Measurements from ENCODE around the gene STK25.

DNA sequence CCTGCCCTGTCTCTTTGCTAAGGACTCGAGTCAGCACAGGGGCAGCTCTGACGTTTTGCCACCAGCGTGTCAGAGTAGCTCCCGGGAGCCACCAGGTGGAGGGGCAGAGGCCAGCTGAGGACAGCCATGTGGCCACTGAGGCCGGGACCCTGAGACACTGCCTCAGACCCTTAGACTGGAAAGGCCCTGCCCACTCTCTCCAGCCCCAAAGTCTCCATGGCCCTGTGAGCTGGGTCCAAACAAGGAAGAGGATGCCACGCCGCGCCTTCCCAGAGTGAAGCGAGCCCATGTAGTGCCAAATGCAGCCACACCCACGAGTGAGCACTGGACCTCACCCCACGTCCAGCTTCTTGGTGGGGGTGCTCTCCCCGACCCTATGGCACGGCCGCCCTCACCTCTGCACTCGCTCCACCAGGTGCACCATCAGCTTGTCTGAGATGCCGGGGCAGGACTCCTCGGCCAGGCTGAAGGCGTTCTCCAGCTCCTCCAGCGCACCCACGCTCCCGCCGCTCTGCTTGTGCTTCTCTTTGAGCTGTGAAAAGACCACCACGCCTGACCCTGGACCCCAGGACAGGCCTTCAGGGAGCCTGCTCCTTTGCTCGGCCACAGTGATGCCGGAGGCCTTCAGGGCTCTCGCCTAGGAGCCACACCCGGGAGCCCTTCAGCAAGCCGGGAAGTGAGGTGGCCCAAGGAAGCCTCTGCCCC is 12.2 kb downstream of the STK25 start:
- no peak for TF ChIP-seq POLR2A (IDR thresholded peaks at IDR 0.05)
- TF ChIP-seq, protein P1, sequence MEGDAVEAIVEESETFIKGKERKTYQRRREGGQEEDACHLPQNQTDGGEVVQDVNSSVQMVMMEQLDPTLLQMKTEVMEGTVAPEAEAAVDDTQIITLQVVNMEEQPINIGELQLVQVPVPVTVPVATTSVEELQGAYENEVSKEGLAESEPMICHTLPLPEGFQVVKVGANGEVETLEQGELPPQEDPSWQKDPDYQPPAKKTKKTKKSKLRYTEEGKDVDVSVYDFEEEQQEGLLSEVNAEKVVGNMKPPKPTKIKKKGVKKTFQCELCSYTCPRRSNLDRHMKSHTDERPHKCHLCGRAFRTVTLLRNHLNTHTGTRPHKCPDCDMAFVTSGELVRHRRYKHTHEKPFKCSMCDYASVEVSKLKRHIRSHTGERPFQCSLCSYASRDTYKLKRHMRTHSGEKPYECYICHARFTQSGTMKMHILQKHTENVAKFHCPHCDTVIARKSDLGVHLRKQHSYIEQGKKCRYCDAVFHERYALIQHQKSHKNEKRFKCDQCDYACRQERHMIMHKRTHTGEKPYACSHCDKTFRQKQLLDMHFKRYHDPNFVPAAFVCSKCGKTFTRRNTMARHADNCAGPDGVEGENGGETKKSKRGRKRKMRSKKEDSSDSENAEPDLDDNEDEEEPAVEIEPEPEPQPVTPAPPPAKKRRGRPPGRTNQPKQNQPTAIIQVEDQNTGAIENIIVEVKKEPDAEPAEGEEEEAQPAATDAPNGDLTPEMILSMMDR (IDR thresholded peaks at IDR 0.05) = no peak

Measured in breast epithelium (tissue), 3 donors.